NCI-H2107 (cell line): ENCODE data around the gene OR2T2.
"Not testable (repeated sequence)": the region's sequence is repeated elsewhere in the genome, so short reads cannot be mapped to it uniquely, and the experiment has no call there.

Experiments used
- DNase-seq: peaks from one replicate; lab custom pipeline; 2025; lab: John Stamatoyannopoulos, UW

OR2T2 gene

DNA sequence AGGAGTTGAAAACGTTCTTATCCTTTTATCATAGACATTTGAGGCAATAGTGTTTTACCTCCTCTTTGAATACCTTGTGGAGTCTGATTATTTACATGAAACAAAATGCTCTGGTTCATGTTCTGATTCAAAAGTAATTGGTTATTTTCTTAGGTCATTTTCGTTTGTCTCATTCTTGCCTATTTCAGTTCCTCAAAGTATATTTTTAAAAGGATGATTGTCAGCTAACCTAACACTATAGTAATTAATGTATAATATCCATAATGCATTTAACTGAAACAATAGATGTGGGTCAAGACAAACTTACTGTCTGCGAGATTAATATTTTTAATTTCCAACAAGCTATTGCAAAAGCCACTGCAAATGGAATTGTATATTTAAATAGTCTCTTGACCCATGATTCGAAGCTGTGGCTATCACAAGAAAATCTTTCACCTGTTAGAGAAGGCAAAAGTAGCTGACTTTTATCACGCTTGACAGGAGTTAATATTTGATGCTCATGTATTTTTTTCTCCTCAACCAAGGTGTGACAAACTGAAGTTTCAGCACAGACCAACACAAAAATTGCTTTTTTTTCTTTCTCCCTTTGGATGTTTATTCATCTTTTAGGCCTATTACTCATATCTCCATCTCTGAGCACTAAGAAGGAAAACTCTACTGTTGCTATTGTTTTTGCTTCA, 5.2 kb downstream of the OR2T2 start:
- not testable (repeated sequence) for DNase-seq

DNA sequence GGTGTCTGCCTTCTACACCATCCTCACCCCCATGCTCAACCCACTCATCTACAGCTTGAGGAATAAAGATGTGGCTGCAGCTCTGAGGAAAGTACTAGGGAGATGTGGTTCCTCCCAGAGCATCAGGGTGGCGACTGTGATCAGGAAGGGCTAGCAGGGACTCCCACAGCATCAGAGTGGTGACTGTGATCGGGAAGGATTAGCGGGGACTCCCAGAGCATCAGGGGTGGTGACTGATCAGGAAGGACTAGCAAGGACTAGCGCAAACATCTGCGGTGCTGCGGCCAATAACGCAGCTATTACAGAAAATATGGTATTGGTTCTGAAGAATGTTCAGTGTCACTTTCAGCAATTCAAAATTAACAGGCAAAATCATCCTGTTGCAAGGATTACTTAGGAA, 8.2 kb downstream of the OR2T2 start:
- not testable (repeated sequence) for DNase-seq

DNA sequence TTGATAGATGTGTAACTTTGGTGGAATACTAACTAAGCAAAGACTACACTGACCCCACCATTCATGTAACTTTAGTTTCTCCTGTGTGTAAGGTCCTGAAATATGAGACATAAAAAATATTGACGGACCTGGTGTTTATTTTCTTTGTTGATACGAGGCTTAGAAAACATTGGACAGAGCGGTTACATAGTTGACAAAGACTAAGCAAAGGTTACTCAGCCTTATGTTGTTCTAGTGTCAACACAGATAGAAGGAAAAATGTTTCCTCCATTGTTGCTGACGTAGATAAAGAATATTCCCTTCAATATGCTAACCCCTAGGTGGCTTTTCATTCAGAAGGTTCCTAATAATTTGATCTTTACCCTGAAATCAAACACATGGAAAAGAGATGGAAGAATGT, 9.6 kb downstream of the OR2T2 start:
- not testable (repeated sequence) for DNase-seq

DNA sequence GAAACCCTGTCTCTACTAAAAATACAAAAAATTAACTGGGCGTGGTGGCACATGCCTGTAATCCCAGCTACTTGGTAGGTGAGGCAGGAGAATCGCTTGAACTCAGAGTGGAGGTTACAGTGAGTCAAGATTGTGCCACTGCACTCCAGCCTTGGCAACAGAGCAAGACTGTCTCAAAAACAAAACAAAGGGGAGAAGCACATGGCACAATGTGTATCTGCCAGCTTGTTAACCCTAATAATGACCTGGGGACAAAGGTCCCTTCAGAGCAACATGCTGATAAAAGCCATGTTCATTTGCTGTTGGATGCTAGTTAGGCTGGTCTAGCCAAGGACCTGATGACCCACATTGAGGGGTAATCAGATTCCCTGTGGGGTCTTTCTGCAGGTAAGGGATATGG, 11.2 kb downstream of the OR2T2 start:
- DNase-seq: not testable (repeated sequence)

DNA sequence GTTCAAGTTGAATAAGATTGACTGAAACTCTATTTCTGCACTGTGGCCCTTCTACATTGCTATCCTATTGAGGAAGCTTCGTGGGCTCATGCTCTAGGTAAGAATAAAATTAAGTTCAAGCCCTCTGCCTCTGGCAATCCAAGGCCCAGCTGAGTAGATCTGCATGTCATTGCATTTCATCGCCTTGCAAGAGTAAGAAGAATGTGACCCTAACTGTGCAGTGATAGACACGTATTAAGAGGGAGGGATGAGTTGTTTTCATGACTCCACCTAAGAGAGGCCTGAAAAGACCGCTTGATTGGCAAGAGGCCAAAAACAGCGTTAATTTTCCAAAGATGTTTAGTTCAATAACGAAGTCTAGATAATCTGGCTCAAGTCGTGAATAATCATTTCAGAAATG, 13.7 kb downstream of the OR2T2 start:
- not testable (repeated sequence) for DNase-seq

DNA sequence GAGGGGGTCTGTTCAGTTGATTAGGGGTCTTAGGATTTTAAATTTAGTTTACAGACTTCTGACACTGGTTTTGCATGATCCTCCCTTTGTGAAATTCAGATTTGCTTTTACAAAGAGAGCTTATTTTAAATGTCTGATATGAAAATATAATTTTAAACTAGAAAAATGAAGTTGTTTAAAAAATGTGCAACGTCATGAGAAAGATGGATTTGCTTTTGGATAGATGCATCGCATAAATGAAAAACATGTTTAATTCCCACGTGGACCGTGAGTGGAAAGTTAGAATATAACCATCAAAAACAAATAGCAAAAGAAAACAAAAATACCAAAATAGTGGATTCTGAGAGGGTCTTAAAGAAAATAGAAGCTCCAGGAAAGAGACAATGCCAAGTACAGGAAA, 25.7 kb downstream of the OR2T2 start:
- DNase-seq: no peak

DNA sequence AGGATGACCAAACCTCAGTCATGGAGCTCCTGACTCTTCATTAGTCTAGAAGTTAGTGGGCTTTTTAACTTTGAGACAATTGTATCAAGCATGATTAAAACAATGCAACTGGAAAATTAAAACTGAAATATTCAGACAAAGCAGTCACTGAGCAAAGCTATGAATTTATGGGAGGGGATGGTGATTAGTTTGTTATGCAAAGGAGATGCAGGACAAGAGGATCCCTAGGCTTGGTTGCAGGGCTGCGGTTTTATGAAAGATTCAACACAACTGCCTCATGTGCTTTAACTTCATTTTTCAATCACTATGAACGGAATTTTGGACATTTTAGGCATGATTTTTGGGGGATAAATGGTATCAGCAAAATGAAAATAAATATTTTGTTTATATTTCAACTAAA, 26.7 kb downstream of the OR2T2 start:
- not testable (repeated sequence) for DNase-seq

DNA sequence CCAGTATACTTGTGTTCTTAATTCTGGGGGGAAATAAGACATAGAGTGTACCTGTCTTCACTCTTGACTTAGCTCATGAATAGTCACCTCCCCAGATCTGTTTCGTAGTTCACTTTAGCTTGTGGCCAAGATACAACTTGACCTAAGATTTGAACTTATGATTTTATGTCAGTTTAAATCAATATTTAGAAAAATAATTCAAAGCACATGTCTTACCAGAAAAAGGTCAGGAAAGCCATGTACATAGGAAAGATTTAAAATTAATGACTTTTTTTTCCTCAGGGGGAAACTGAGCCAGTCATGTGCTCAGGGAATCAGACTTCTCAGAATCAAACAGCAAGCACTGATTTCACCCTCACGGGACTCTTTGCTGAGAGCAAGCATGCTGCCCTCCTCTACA, 27.6 kb downstream of the OR2T2 start, which contains the start of gene OR2T3:
Gene OR2T3 (plus strand): TSS at position 301 of the 400 bp plus-strand sequence. CDS start 0 bp downstream, at position 301.
- DNase-seq: not testable (repeated sequence)

DNA sequence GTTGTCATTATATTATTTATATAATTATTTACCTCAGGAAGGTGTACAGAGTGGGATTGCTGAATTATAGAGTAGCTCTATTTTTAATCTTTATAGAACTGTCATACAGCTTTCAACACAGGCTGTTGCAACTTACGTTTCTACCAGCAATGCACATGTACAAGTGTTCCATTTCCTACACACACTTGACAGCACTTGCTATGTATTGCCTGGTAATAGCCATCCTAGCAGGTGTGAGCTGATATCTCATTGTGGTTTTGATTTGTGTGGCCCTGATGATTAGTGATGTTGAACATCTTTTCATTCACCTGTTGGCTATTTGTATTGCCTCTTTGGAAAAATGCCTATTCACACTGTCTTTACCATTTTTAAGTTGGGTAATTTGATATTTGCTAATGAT, 30.2 kb downstream of the OR2T2 start:
- not testable (repeated sequence) for DNase-seq

DNA sequence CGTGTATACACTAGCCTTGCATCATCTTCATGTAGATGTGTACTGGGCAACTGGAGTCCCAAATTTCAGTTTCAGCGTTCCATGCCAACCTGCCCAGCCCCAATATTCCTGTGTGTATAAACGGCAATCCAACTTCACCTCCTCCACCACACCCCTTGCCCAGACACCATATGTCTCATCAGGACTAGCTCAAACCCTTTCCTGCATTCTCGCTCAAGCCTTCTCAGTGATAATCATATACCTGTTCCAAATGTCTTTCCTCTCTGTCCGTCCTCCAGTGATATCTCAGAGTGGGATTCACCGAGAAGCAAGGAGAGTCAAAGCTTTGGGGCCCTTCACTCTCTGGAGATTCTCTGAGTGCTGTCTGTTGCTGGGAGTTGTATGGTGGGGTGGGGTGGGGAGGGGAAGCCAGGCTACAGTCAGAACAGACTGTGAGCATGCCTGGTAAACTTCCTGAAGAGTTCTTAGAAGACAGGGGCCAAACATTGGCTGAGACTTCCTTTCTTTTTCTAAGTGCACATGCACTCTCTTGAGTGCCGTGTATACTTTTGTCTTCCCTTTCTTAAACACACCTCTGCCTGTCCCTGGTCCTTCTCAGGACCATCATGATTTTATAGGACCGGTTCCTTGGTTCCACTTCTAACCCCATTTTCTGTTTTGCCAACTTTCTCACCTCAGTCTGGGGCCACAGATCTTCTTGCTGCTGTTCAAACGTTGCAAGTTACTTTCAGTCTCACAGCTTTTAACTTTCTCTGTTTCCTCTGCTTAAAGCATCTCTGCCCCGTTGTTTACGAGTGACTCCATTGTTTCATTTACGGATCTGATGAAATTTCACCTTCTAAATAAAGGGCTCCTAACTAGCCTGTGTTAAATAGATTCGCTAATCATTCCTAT, 36.5 kb downstream of the OR2T2 start:
- not testable (repeated sequence) for DNase-seq

DNA sequence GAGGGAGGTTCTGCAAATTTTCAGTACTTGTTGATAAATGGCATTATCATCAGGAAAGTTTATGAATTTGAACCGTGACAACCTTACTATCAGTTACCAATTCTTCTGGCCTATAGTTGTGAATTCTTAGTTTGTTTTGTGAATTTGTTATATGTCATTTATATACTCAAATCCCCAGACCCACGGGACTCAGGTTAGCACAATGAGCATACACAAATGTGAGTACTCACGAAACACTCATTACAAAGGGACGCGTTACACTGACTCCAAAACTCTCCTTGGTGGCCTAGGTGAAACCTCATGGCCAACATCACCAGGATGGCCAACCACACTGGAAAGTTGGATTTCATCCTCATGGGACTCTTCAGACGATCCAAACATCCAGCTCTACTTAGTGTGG, 42.9 kb downstream of the OR2T2 start, which contains the start of gene OR2T5:
Gene OR2T5 (plus strand): TSS at position 301 of the 400 bp plus-strand sequence. CDS start 0 bp downstream, at position 301.
- DNase-seq: not testable (repeated sequence)

DNA sequence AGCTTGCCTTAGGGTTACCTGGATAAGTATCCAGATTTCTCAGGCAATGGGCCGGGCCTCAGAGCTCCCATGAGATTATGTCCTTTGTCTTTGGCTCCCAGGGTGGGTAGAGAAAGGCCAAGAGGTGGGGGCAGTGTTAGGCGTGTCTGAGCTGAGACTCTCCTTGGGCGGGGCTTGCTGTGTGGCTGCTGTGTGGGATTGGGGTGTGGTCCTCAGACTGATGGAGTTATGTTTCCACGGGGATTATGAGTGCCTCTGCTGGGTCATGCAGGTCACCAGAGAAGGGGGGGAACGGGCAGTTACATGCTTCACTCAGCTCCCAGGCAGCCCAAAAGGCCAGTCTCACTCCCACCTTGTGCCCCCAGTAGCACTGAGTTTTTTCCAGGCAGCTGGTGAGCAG, 51.2 kb downstream of the OR2T2 start:
- not testable (repeated sequence) for DNase-seq

DNA sequence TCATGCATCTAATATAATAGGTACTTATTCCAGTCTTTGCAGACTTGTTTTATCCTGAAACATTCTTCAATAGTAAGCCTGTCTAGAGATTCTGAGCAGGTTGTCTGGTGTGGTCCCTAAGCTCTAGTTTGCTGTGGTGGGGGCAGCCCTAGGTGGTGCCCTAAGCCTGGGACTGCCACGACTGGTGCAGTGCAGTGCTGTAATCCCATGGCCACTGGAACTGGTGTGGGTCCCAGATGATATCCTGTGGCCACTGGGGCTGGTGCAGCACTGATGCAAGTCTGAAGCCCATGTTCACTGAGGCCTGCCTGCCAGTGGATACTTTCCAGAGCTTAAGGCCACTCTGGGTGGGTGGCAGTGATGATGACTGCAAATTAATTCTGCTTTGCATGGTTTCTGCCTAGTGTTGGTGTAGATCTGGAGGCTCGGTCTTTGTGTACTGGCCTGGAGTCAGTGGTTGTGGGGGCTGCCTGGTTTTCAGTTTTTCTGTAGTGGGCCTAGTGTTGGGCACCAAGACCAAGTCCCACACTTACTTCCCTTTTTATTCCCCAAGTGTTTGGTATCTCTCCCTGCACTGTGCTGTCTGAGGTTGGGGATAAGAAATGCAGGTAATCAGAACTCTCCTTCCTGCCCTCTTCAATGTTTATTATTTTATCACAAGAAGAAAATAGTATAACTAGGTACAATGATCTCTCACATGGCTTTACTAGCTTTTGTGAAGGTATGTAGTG, 55.0 kb downstream of the OR2T2 start:
- not testable (repeated sequence) for DNase-seq
